HFFc6 (cell line): Measurements from ENCODE around the gene SPRYD4. TPM values are rescaled to one million over a fixed set of nuclear protein-coding genes. Genes with fewer than 3 reads are reported as not detected.
"Not testable (repeated sequence)": the region's sequence is repeated elsewhere in the genome, so short reads cannot be mapped to it uniquely, and the experiment has no call there.

Experiments
- DNase-seq: peaks from one replicate; pipeline ENCODE4 v3.0.0-alpha.2; 2018
- H3K27ac Mint-ChIP-seq: 2 replicates; pipeline ENCODE4 v1.8.0; 2020; ENCODE audit warnings: mild to moderate bottlenecking, mixed read lengths
- H3K27me3 Mint-ChIP-seq: 2 replicates; pipeline ENCODE4 v1.8.0; 2021; ENCODE audit warnings: mild to moderate bottlenecking, moderate library complexity, mixed read lengths; ENCODE audit not compliant: insufficient read depth
- H3K36me3 Mint-ChIP-seq: 2 replicates; pipeline ENCODE4 v1.8.0; 2021; ENCODE audit warnings: low read depth, mixed read lengths
- H3K4me1 Mint-ChIP-seq: 2 replicates; pipeline ENCODE4 v1.8.0; 2020; ENCODE audit warnings: low read depth, mixed read lengths
- H3K4me3 Mint-ChIP-seq: 2 replicates; pipeline ENCODE4 v1.8.0; 2020; ENCODE audit warnings: mild to moderate bottlenecking, moderate library complexity, mixed read lengths
- H3K9me3 Mint-ChIP-seq: 2 replicates; pipeline ENCODE4 v1.8.0; 2020; ENCODE audit warnings: mild to moderate bottlenecking, mixed read lengths
- total RNA-seq, 6 experiments: library from RNA; stranded (reverse); fragmentation: NEBNext Ultra II Directional; extraction: Animal tissue kit (Norgen Biotek cat#: 25700); gene quantifications; 2 replicates in 1 of 6; 3 replicates in 5 of 6; pipeline ENCODE4 v1.2.3, GENCODE V29; 2021
- TF ChIP-seq, protein P1 (sequence below): fragments of 200-600 bp; sonication (generic); IDR thresholded peaks from 2 replicates; pipeline ENCODE4 v1.5.0; 2021; ENCODE audit warnings: antibody characterized with exemption, mild to moderate bottlenecking

SPRYD4 gene
- total RNA-seq, 6 experiments from 2014 or later: 2.4 to 2.9 (median 2.5) TPM

DNA sequence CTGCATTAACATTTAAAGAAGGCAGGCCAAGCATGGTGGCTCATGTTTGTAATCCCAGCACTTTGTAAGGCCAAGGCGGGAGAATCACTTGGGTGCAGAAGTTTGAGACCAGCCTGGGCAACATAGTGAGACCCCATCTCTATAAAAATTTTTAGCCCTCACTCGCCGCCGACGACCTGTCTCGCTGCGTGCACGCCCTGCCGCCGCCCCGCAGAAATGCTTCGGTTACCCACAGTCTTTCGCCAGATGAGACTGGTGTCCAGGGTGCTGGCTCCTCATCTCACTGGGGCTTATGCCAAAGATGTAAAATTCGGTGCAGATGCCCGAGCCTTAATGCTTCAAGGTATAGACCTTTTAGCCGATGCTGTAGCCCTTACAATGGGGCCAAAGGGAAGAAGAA is 42.4 kb downstream of the SPRYD4 start:
- no peak for DNase-seq
- peaks cover 11% of the 10 kb centered on the region for H3K27me3 Mint-ChIP-seq
- peaks cover 8% of the 10 kb centered on the region for H3K4me1 Mint-ChIP-seq
- H3K4me3 Mint-ChIP-seq: no peak overlapping the region
- TF ChIP-seq, protein P1, sequence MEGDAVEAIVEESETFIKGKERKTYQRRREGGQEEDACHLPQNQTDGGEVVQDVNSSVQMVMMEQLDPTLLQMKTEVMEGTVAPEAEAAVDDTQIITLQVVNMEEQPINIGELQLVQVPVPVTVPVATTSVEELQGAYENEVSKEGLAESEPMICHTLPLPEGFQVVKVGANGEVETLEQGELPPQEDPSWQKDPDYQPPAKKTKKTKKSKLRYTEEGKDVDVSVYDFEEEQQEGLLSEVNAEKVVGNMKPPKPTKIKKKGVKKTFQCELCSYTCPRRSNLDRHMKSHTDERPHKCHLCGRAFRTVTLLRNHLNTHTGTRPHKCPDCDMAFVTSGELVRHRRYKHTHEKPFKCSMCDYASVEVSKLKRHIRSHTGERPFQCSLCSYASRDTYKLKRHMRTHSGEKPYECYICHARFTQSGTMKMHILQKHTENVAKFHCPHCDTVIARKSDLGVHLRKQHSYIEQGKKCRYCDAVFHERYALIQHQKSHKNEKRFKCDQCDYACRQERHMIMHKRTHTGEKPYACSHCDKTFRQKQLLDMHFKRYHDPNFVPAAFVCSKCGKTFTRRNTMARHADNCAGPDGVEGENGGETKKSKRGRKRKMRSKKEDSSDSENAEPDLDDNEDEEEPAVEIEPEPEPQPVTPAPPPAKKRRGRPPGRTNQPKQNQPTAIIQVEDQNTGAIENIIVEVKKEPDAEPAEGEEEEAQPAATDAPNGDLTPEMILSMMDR: no peak
- H3K27ac Mint-ChIP-seq: no peak overlapping the region
- H3K9me3 Mint-ChIP-seq: no peaks in the 10 kb centered on the region
- H3K36me3 Mint-ChIP-seq: no peaks in the 10 kb centered on the region

DNA sequence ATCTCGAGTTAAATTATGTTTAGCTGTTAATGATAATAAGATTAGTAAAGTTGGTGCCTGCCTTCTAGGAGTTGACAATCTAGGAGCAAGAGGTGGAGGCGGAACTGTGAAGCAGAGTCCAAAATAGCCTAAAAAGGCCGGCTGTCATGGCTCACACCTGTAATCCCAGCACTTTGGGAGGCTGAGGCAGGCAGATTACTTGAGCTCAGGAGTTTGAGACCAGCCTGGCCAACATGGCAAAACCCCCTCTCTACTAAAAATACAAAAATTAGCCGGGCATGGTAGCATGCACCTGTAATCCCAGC is 45.6 kb downstream of the SPRYD4 start:
- H3K27ac Mint-ChIP-seq, H3K27me3 Mint-ChIP-seq, H3K36me3 Mint-ChIP-seq, DNase-seq, H3K9me3 Mint-ChIP-seq: not testable (repeated sequence)
- TF ChIP-seq, protein P1: peak; percentile 15; the same call in 1 of the 2 replicates
- peak overlapping the region; percentile 16; the same call in 1 of the 2 replicates for H3K4me3 Mint-ChIP-seq
- peaks cover 32% of the 10 kb centered on the region for H3K4me1 Mint-ChIP-seq

DNA sequence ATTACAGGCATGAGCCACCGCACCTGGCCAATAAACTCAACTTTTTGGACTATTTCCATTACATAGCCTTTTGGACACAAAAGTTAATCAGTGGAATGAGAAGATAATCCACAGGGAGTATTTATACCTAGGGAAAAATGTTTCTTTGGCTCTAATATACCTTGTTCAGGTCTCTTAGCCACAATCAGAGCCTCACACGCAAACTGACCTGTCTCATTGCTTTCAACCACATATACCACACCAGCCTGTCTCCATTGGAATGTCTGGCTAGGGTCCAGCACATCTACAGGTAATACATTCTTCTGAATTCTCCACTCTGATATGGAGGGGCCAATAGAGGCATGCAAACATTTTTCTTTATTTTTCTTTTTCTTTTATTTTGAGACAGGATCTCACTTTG is 49.5 kb downstream of the SPRYD4 start:
- Mint-ChIP-seq H3K27me3 (no peaks in the 10 kb centered on the region), H3K27ac (peak overlapping the region; percentile 55), H3K4me3 (peak overlapping the region; percentile 41; the same call in 1 of the 2 replicates), H3K4me1 (peaks cover 58% of the 10 kb centered on the region), H3K36me3 (no peaks in the 10 kb centered on the region), H3K9me3 (no peaks in the 10 kb centered on the region)
- no peak for DNase-seq
- TF ChIP-seq, protein P1: no peak

DNA sequence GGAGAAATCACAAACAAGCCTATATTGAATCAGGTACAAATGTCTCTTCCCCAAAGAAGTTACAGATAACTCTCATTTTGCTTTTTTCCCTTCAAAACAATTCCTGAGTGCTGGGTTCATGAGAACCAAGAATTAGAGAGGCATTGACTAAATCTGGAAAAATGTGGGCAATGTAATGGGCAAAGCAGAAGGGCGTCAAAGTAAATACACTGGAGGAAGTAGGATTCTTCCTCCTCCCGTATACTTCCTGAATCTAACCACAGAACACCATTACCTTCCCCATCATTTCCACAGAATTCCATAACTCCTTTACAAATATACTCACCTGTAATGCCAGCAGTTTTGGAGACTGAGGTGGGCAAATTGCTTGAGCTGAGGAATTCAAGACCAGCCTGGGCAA is 50.2 kb downstream of the SPRYD4 start:
- DNase-seq: peak; percentile 61
- TF ChIP-seq, protein P1: no peak
- Mint-ChIP-seq H3K4me3 (peak overlapping the region; percentile 41), H3K27ac (peak overlapping the region; percentile 55), H3K4me1 (peaks cover 55% of the 10 kb centered on the region), H3K9me3 (no peaks in the 10 kb centered on the region), H3K36me3 (no peaks in the 10 kb centered on the region), H3K27me3 (no peaks in the 10 kb centered on the region)

DNA sequence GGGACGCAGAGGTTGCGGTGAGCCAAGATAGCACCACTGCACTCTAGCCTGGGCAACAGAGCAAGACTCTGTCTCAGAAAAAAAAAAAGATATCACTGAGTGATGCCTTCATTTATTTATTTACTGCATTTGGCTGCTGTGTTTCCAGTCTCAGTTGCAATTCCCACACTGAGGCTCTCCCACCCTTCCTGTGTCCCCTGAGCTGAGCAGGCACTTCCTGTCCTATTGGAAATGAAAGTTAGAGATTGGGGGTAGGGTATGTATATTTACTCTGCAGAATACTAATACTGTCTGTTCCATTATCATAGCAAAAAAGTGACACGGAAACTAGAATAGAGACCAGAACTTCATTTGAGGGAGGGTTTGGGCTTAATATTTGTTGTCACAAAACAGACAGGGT is 51.7 kb downstream of the SPRYD4 start:
- Mint-ChIP-seq H3K27ac (peak overlapping the region; percentile 72), H3K36me3 (peaks cover 8% of the 10 kb centered on the region; the same call in 1 of the 2 replicates), H3K9me3 (no peaks in the 10 kb centered on the region), H3K4me3 (peak overlapping the region; percentile 3; the same call in 1 of the 2 replicates), H3K27me3 (no peaks in the 10 kb centered on the region), H3K4me1 (peaks cover 58% of the 10 kb centered on the region)
- no peak for DNase-seq
- TF ChIP-seq, protein P1: no peak

DNA sequence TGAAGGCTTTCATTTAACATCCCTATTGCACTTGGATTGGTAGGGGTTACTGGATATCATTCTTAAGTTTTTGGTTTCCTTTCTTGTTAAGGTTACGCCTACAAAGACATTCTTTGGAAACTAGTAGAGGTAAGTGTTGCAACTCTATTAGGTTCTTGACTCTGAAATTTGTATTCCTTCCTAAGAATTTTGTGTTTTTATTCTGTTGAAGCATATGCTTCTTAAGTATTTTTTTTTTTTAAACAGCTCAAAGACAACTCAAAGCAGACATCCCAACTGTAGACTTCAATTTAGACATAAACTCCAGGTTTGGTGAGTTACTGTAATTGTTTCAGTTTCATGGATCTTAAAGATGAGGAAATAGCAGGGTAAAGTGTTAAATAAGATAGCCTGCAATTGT is 52.1 kb downstream of the SPRYD4 start:
- no peak for DNase-seq
- no peaks in the 10 kb centered on the region for H3K27me3 Mint-ChIP-seq
- TF ChIP-seq, protein P1: no peak
- H3K9me3 Mint-ChIP-seq: no peaks in the 10 kb centered on the region
- H3K36me3 Mint-ChIP-seq: peaks cover 8% of the 10 kb centered on the region; the same call in 1 of the 2 replicates
- peaks cover 58% of the 10 kb centered on the region for H3K4me1 Mint-ChIP-seq
- peak overlapping the region; percentile 92 for H3K4me3 Mint-ChIP-seq
- peak overlapping the region; percentile 72 for H3K27ac Mint-ChIP-seq
